ENCODE data around the gene CABLES1.

DNA sequence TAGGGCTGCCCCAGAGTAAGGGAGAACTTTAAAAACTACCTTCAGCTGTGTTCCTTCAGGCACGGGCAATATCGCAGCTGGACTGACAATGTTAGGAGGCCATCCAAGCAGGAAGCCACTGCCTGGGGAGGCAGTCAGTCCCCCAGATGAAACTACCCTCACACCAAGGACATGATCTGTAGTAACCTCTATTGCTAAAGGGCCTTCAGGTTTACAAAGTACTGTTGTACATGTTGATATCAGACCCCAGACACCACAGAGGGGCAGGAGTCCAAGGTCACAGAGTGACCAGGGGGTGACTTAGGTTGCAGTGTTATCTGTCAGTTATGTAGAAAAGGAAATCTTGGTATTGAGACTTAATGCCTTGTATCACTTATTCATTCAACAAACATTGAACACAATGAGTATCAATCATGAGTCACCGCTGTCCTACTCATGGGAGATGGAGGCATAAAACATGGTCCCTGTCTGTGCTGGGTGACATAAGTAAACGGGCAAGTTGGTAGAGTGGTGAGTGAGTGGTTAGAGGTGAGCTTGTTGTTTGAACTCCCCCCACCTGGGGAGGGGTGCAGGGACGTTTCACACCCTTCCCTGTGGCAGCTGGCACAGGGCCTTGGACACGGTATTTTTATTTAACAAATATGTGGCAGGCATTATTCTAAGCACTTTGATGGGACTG lies 7.1 kb downstream of the CABLES1 start:
- TF ChIP-seq RCOR1 (IDR thresholded peaks at IDR 0.05; ENCODE audit: low read length) = no peak
- no peak for TF ChIP-seq EP300 (IDR thresholded peaks at IDR 0.05; ENCODE audit: borderline replicate concordance in 1 of 2, low read depth in 1 of 2, low read length in 1 of 2)
- no peak for TF ChIP-seq GABPA (IDR thresholded peaks at IDR 0.05; ENCODE audit: low read depth)
- TF ChIP-seq GATA2 (CRISPR knock-in tag; IDR thresholded peaks at IDR 0.05) = no peak
- no peak for TF ChIP-seq RFX5 (IDR thresholded peaks at IDR 0.05; ENCODE audit: low read length)
